HL-60 (cell line): ENCODE results near the gene MBD5.

Experiments used
- DNase-seq, 2 experiments: peaks; one replicate each; pipeline ENCODE4 v3.0.0-alpha.2; 2010 to 2020; ENCODE audit warnings: low read depth in 1 of 2, low spot score in 1 of 2
- H3K27ac ChIP-seq: fragments of 250-450 bp; sonication (Bioruptor Pico); replicated peaks from 2 replicates; pipeline ENCODE4 v1.5.1; 2020; ENCODE audit warnings: mild to moderate bottlenecking, moderate library complexity
- H3K27me3 ChIP-seq: fragments of 250-450 bp; sonication (Bioruptor Pico); 2 replicates; pipeline ENCODE4 v1.5.1; 2021; ENCODE audit warnings: mild to moderate bottlenecking, moderate library complexity; ENCODE audit not compliant: insufficient read depth, poor library complexity, severe bottlenecking
- H3K4me3 ChIP-seq: replicated peaks from 2 replicates; pipeline ENCODE4 v1.5.1; 2011; ENCODE audit warnings: mild to moderate bottlenecking, control low read depth, low read length; ENCODE audit not compliant: insufficient read depth
- CTCF ChIP-seq: IDR thresholded peaks from one replicate; pipeline ENCODE4 v1.5.1; 2011; ENCODE audit warnings: low read length, control low read depth, inconsistent platforms; ENCODE audit not compliant: insufficient read depth
- GABPA ChIP-seq: IDR thresholded peaks from 2 replicates; pipeline ENCODE4 v1.6.1; 2012; ENCODE audit warnings: low read depth
- POLR2AphosphoS5 ChIP-seq: IDR thresholded peaks from 2 replicates; pipeline ENCODE4 v1.6.1; 2012; ENCODE audit warnings: low read depth
- REST ChIP-seq: IDR thresholded peaks from 2 replicates; pipeline ENCODE4 v1.6.1; 2012; ENCODE audit warnings: low read depth; ENCODE audit not compliant: insufficient replicate concordance
- SPI1 ChIP-seq: IDR thresholded peaks from 2 replicates; pipeline ENCODE4 v1.6.1; 2012; ENCODE audit warnings: low read depth, mild to moderate bottlenecking, borderline replicate concordance

MBD5 gene

GRCh38 chr2:148351437-148352143 lies 330.7 kb downstream of the MBD5 start:
- no peak for DNase-seq
- TF ChIP-seq CTCF (no peak), REST (no peak), POLR2AphosphoS5 (no peak), GABPA (no peak), SPI1 (no peak)
- H3K4me3 ChIP-seq: no peak overlapping the region

GRCh38 chr2:148358375-148358774 lies 337.5 kb downstream of the MBD5 start:
- no peak for DNase-seq
- H3K4me3 ChIP-seq: no peak overlapping the region
- H3K27ac ChIP-seq: no peak overlapping the region
- TF ChIP-seq REST (no peak), SPI1 (no peak), POLR2AphosphoS5 (no peak), CTCF (no peak), GABPA (no peak)
- H3K27me3 ChIP-seq: no peaks in the 10 kb centered on the region

More at GRCh38 chr2:148351437-148352143, 330.7 kb downstream of the MBD5 start:
- H3K27me3 ChIP-seq: no peaks in the 10 kb centered on the region
- no peak overlapping the region for H3K27ac ChIP-seq

- no peak for DNase-seq
- Histone ChIP-seq H3K4me3 (no peak overlapping the region), H3K27me3 (no peaks in the 10 kb centered on the region), H3K27ac (no peak overlapping the region)
- TF ChIP-seq GABPA: no peak
- TF ChIP-seq CTCF: no peak
- no peak for TF ChIP-seq POLR2AphosphoS5
Observed at GRCh38 chr2:148360662-148361061, 339.8 kb downstream of the MBD5 start.
